VCaP (cell line): ENCODE data around the gene RDH14.

Experiments used
- H3K27ac ChIP-seq: fragments of 450-650 bp; 2 replicates; pipeline ENCODE4 v1.5.1; 2017
- CTCF ChIP-seq: fragments of 450-650 bp; conservative IDR thresholded peaks from 2 replicates; pipeline ENCODE4 v1.5.1; 2017; ENCODE audit warnings: mild to moderate bottlenecking, moderate library complexity

Gene RDH14

GRCh38 chr2:18536697-18537096 lies 23.8 kb downstream of the RDH14 start:
- H3K27ac ChIP-seq: no peak overlapping the region
- no peak for TF ChIP-seq CTCF

- no peak overlapping the region for H3K27ac ChIP-seq
- TF ChIP-seq CTCF: no peak
Observed at GRCh38 chr2:18536100-18536499, 24.4 kb downstream of the RDH14 start.

GRCh38 chr2:18531194-18531593 lies 29.3 kb downstream of the RDH14 start:
- TF ChIP-seq CTCF: no peak
- H3K27ac ChIP-seq: no peak overlapping the region

DNA sequence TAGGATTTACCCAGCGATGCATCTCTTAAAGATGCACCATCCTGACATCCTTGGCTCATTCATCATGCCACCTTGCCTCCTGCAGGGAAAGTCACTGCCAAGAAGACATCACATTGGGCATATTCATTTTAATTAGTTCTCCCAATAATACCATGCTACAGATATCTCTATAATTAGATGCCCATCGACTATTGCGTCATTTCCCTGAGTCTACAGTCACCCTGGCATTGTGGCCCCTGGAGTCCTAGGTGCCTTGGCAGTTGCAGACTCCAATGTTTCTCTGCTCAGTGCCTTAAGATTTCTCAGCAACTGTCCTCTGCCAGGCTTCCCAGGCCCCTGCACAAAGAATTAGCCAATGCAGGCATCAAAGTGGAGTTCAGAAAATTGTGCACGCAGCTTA lies 32.6 kb downstream of the RDH14 start:
- TF ChIP-seq CTCF: no peak
- H3K27ac ChIP-seq: no peak overlapping the region

GRCh38 chr2:18527326-18527725 lies 33.1 kb downstream of the RDH14 start:
- no peak for TF ChIP-seq CTCF
- H3K27ac ChIP-seq: no peak overlapping the region

DNA sequence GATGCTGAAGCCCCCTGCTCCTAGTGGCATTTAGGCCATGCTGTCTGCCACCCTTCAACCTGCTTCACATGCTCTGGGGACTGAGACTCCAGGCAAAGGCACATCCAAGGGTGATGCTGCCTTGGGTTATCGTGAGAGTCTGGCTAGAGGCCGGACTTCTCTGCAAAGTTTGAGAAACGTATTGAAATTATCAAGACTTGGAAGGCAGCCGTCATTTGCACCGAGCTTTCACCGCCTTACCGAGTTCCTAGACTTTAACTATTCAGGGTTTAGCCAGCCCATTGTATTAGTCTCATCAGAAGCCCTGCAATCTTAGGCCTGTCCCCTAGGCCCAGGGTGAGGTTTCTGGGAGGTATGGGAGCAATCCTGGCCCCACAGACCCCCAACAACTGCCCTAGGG lies 34.0 kb downstream of the RDH14 start:
- no peak overlapping the region for H3K27ac ChIP-seq
- TF ChIP-seq CTCF: no peak

GRCh38 chr2:18525852-18526251 lies 34.6 kb downstream of the RDH14 start:
- no peak for TF ChIP-seq CTCF
- no peak overlapping the region for H3K27ac ChIP-seq

DNA sequence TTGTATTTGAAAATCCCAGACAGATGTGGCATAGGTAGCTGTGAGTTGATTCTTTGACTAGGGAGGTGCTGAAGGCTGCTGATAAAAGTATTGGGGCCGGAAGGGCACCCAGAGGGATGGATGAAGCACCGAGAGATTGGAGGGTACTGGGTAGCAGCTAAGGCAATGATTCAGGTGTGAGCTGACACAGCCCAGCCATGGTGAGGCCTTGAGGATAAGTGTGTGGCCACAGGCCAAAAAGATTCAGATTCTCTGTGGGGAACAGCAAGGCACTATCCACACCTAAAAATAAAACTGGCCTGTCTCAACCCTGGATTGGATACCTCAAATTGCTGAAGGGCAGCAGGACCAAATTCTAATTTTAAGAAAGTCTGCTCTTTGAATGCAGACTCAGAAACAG lies 35.2 kb downstream of the RDH14 start:
- no peak for TF ChIP-seq CTCF
- no peak overlapping the region for H3K27ac ChIP-seq
